Transverse colon (tissue), 4 donors: Measurements from ENCODE around the gene CLCA2.

Source experiments
- EP300 ChIP-seq: sonication (generic); formaldehyde crosslinking; IDR thresholded peaks from one replicate; pipeline ENCODE4 v1.6.1; 2017; ENCODE audit warnings: antibody characterized with exemption, low read depth
- POLR2A ChIP-seq: fragments of 450-650 bp; IDR thresholded peaks from one replicate; pipeline ENCODE4 v1.6.1; 2016; ENCODE audit warnings: antibody characterized with exemption, mild to moderate bottlenecking, moderate library complexity
- POLR2AphosphoS5 ChIP-seq, 3 donors: sonication (generic); formaldehyde crosslinking; IDR thresholded peaks; one replicate each; pipeline ENCODE4 v1.6.1; 2016; ENCODE audit warnings: antibody characterized with exemption in 3 of 3
- TF ChIP-seq, protein P1 (sequence below), 5 experiments: fragments of 200-600 bp in 3 of 5; fragments of 450-650 bp in 2 of 5; sonication (generic) in 3 of 5; IDR thresholded peaks; 1 replicate in 2 of 5; 2 replicates in 3 of 5; pipeline ENCODE4 v1.5.1; 2016 to 2017; ENCODE audit warnings: antibody characterized with exemption in 5 of 5, inconsistent platforms in 3 of 5, mild to moderate bottlenecking in 2 of 5, moderate library complexity in 1 of 5

DNA sequence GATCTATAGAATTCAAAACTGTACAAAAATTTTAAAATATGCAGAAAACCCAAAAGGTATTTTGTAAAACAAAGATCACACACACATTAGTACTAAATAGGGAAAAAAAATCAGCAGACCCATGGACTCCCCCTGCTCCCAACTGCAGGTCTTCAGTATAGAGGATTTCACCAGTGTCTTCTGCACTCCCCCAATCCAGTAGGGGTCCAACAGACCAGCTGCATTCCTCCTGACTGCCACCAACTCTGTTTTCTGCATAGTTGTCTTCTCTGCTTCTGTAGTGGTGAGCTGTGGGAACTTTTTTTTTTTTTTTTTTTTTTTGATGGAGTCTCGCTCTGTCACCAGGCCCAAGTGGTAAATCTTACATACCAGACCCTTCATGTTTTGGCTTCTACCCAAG is 21.9 kb downstream of the CLCA2 start:
- TF ChIP-seq POLR2AphosphoS5 (IDR thresholded peaks at IDR 0.05), result no peak
- TF ChIP-seq, protein P1, sequence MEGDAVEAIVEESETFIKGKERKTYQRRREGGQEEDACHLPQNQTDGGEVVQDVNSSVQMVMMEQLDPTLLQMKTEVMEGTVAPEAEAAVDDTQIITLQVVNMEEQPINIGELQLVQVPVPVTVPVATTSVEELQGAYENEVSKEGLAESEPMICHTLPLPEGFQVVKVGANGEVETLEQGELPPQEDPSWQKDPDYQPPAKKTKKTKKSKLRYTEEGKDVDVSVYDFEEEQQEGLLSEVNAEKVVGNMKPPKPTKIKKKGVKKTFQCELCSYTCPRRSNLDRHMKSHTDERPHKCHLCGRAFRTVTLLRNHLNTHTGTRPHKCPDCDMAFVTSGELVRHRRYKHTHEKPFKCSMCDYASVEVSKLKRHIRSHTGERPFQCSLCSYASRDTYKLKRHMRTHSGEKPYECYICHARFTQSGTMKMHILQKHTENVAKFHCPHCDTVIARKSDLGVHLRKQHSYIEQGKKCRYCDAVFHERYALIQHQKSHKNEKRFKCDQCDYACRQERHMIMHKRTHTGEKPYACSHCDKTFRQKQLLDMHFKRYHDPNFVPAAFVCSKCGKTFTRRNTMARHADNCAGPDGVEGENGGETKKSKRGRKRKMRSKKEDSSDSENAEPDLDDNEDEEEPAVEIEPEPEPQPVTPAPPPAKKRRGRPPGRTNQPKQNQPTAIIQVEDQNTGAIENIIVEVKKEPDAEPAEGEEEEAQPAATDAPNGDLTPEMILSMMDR (IDR thresholded peaks at IDR 0.05), result no peak
- TF ChIP-seq EP300, result no peak
- no peak for TF ChIP-seq POLR2A
